NCI-H1048 (cell line): Measurements from ENCODE around the gene LPA.
"Not testable (repeated sequence)": the region's sequence is repeated elsewhere in the genome, so short reads cannot be mapped to it uniquely, and the experiment has no call there.

Source experiments
- DNase-seq: peaks from one replicate; lab custom pipeline; 2025; lab: John Stamatoyannopoulos, UW

The LPA gene

GRCh38 chr6:160664198-160664597, at the start of gene LPA:
Gene LPA (minus strand): TSS chr6:160664275. CDS start chr6:160664214, 61 bp downstream.
- not testable (repeated sequence) for DNase-seq

GRCh38 chr6:160708993-160709392, 44.9 kb upstream of the LPA start:
- DNase-seq, result not testable (repeated sequence)

GRCh38 chr6:160704688-160705087, 40.6 kb upstream of the LPA start:
- DNase-seq, result not testable (repeated sequence)

- not testable (repeated sequence) for DNase-seq
Measured at GRCh38 chr6:160701918-160702680, 38.0 kb upstream of the LPA start, which contains the start of gene PLG. Gene PLG (plus strand): TSS chr6:160702244. CDS start chr6:160702305, 61 bp downstream.

GRCh38 chr6:160697826-160698225, 33.8 kb upstream of the LPA start:
- no peak for DNase-seq

- not testable (repeated sequence) for DNase-seq
Measured at GRCh38 chr6:160696884-160697283, 32.8 kb upstream of the LPA start.

GRCh38 chr6:160695622-160696021, 31.5 kb upstream of the LPA start:
- DNase-seq, result not testable (repeated sequence)

GRCh38 chr6:160695025-160695424, 30.9 kb upstream of the LPA start:
- DNase-seq, result not testable (repeated sequence)

- no peak for DNase-seq
Measured at GRCh38 chr6:160692369-160692959, 28.4 kb upstream of the LPA start.

- no peak for DNase-seq
Measured at GRCh38 chr6:160691617-160692016, 27.5 kb upstream of the LPA start.

- no peak for DNase-seq
Measured at GRCh38 chr6:160690458-160690857, 26.4 kb upstream of the LPA start.

- no peak for DNase-seq
Measured at GRCh38 chr6:160685762-160686450, 21.8 kb upstream of the LPA start.

GRCh38 chr6:160685101-160685761, 21.2 kb upstream of the LPA start:
- DNase-seq, result not testable (repeated sequence)

- DNase-seq, result no peak
Measured at GRCh38 chr6:160679402-160679769, 15.3 kb upstream of the LPA start.

GRCh38 chr6:160678744-160679401, 14.8 kb upstream of the LPA start:
- no peak for DNase-seq

GRCh38 chr6:160678230-160678629, 14.2 kb upstream of the LPA start:
- DNase-seq, result no peak

GRCh38 chr6:160676418-160676817, 12.3 kb upstream of the LPA start:
- not testable (repeated sequence) for DNase-seq

- no peak for DNase-seq
Measured at GRCh38 chr6:160668589-160668988, 4.5 kb upstream of the LPA start.

GRCh38 chr6:160667639-160668481, 3.8 kb upstream of the LPA start:
- DNase-seq, result no peak

GRCh38 chr6:160662842-160663241, 1.2 kb downstream of the LPA start:
- DNase-seq, result no peak

- no peak for DNase-seq
Measured at GRCh38 chr6:160662429-160662828, 1.6 kb downstream of the LPA start.
